ENCODE measurements around the gene BCL2L12.
A peak's percentile ranks its signal among the peaks of the same experiment; 100 is the strongest.

Gene BCL2L12

DNA sequence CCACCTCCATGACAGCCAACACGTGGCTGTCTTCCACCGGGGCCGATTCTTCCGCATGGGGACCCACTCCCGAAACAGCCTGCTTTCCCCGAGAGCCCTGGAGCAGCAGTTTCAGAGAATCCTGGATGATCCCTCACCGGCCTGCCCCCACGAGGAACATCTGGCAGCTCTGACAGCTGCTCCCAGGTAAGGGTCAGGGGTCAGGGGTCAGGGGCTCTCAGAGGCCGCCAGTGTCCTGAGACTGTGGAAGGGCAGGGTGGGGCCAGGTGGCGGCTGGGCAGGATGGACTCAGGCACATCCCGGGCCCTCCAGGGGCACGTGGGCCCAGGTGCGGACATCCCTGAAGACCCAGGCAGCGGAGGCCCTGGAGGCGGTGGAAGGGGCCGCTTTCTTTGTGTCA is 40.2 kb downstream of the BCL2L12 start:
- ChIA-PET POLR2A (no interaction called here), CTCF (interaction anchor here (0.6 to 1.6 kb wide), 2 partner anchors 12 to 41 kb away, joined by 3 to 4 read pairs; no protein-coding TSS in a partner anchor)
- Histone ChIP-seq H3K4me1 (ENCODE audit: control insufficient read depth, insufficient read depth, low read length) (no peaks in the 10 kb centered on the region), H3K4me3 (ENCODE audit: low read depth, low read length) (no peak overlapping the region), H3K9me3 (ENCODE audit: control insufficient read depth, insufficient read depth, low read depth, low read length) (no peaks in the 10 kb centered on the region), H3K27ac (ENCODE audit: extremely low read depth, low read depth, low read length) (no peak overlapping the region), H3K36me3 (ENCODE audit: control insufficient read depth in 2 of 2, insufficient read depth in 1 of 2, low read length in 2 of 2) (no peaks in the 10 kb centered on the region; a peak in 1 of 3 replicates)
- TF ChIP-seq ZNF629 (tag by site-specific recombination; IDR thresholded peaks at IDR 0.05) (no peak), ZNF664 (tag by site-specific recombination; IDR thresholded peaks at IDR 0.05) (no peak), ZFP41 (tag by site-specific recombination; IDR thresholded peaks at IDR 0.05; ENCODE audit: borderline replicate concordance) (no peak), ZNF423 (tag by site-specific recombination; IDR thresholded peaks at IDR 0.05) (no peak), ZNF501 (tag by site-specific recombination; IDR thresholded peaks at IDR 0.05) (no peak), ZNF837 (tag by site-specific recombination; IDR thresholded peaks at IDR 0.05) (no peak), ZBTB17 (tag by site-specific recombination; IDR thresholded peaks at IDR 0.05) (no peak), ZNF555 (tag by site-specific recombination; conservative IDR thresholded peaks at IDR 0.05) (no peak), ZNF112 (tag by site-specific recombination; IDR thresholded peaks at IDR 0.05) (no peak), ZNF561 (tag by site-specific recombination; IDR thresholded peaks at IDR 0.05; ENCODE audit: borderline replicate concordance) (no peak), ZNF624 (tag by site-specific recombination; IDR thresholded peaks at IDR 0.05) (no peak), ZNF223 (tag by site-specific recombination; IDR thresholded peaks at IDR 0.05) (no peak), ZNF626 (tag by site-specific recombination; IDR thresholded peaks at IDR 0.05) (no peak)
- TF ChIP-seq, protein P1, sequence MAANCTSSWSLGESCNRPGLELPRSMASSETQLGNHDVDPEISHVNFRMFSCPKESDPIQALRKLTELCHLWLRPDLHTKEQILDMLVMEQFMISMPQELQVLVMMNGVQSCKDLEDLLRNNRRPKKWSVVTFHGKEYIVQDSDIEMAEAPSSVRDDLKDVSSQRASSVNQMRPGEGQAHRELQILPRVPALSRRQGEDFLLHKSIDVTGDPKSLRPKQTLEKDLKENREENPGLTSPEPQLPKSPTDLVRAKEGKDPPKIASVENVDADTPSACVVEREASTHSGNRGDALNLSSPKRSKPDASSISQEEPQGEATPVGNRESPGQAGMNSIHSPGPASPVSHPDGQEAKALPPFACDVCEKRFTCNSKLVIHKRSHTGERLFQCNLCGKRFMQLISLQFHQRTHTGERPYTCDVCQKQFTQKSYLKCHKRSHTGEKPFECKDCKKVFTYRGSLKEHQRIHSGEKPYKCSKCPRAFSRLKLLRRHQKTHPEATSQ (tag by site-specific recombination; IDR thresholded peaks at IDR 0.05), result no peak
- TF ChIP-seq, protein P2, sequence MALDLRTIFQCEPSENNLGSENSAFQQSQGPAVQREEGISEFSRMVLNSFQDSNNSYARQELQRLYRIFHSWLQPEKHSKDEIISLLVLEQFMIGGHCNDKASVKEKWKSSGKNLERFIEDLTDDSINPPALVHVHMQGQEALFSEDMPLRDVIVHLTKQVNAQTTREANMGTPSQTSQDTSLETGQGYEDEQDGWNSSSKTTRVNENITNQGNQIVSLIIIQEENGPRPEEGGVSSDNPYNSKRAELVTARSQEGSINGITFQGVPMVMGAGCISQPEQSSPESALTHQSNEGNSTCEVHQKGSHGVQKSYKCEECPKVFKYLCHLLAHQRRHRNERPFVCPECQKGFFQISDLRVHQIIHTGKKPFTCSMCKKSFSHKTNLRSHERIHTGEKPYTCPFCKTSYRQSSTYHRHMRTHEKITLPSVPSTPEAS (tag by site-specific recombination; IDR thresholded peaks at IDR 0.05), result no peak
- TF ChIP-seq, protein P3, sequence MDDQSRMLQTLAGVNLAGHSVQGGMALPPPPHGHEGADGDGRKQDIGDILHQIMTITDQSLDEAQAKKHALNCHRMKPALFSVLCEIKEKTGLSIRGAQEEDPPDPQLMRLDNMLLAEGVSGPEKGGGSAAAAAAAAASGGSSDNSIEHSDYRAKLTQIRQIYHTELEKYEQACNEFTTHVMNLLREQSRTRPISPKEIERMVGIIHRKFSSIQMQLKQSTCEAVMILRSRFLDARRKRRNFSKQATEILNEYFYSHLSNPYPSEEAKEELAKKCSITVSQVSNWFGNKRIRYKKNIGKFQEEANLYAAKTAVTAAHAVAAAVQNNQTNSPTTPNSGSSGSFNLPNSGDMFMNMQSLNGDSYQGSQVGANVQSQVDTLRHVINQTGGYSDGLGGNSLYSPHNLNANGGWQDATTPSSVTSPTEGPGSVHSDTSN (CRISPR knock-in tag; IDR thresholded peaks at IDR 0.05), result no peak

DNA sequence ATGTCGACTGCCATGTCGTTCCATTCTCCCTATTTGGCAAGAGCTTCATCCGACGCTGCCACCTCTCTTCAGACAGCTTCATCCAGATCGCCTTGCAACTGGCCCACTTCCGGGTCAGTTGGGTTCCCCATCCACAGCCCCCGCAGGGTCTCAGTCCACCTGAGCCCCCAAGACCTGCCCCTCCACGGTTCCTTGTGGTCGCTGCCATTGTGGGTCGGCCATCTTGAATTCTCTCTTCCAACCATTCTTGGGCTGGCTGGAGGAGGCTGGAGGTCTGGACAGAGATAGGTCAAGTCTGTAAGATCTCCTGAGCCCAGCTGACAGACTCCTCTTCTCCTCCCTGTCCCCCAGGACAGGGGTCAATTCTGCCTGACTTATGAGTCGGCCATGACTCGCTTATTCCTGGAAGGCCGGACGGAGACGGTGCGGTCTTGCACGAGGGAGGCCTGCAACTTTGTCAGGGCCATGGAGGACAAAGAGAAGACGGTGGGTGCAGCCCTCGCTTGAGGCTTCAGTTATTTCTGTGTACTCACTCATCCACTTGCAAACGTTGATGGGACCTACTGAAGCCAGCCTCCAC is 44.7 kb downstream of the BCL2L12 start:
- POLR2A ChIA-PET, result no interaction called here
- H3K36me3 ChIP-seq (ENCODE audit: control insufficient read depth in 2 of 2, insufficient read depth in 1 of 2, low read length in 2 of 2), result no peaks in the 10 kb centered on the region
- TF ChIP-seq YY2 (tag by site-specific recombination; IDR thresholded peaks at IDR 0.05), result 0 out of 2 replicates have a peak, but pooled peaks have one; percentile 54
- TF ChIP-seq, protein P4, sequence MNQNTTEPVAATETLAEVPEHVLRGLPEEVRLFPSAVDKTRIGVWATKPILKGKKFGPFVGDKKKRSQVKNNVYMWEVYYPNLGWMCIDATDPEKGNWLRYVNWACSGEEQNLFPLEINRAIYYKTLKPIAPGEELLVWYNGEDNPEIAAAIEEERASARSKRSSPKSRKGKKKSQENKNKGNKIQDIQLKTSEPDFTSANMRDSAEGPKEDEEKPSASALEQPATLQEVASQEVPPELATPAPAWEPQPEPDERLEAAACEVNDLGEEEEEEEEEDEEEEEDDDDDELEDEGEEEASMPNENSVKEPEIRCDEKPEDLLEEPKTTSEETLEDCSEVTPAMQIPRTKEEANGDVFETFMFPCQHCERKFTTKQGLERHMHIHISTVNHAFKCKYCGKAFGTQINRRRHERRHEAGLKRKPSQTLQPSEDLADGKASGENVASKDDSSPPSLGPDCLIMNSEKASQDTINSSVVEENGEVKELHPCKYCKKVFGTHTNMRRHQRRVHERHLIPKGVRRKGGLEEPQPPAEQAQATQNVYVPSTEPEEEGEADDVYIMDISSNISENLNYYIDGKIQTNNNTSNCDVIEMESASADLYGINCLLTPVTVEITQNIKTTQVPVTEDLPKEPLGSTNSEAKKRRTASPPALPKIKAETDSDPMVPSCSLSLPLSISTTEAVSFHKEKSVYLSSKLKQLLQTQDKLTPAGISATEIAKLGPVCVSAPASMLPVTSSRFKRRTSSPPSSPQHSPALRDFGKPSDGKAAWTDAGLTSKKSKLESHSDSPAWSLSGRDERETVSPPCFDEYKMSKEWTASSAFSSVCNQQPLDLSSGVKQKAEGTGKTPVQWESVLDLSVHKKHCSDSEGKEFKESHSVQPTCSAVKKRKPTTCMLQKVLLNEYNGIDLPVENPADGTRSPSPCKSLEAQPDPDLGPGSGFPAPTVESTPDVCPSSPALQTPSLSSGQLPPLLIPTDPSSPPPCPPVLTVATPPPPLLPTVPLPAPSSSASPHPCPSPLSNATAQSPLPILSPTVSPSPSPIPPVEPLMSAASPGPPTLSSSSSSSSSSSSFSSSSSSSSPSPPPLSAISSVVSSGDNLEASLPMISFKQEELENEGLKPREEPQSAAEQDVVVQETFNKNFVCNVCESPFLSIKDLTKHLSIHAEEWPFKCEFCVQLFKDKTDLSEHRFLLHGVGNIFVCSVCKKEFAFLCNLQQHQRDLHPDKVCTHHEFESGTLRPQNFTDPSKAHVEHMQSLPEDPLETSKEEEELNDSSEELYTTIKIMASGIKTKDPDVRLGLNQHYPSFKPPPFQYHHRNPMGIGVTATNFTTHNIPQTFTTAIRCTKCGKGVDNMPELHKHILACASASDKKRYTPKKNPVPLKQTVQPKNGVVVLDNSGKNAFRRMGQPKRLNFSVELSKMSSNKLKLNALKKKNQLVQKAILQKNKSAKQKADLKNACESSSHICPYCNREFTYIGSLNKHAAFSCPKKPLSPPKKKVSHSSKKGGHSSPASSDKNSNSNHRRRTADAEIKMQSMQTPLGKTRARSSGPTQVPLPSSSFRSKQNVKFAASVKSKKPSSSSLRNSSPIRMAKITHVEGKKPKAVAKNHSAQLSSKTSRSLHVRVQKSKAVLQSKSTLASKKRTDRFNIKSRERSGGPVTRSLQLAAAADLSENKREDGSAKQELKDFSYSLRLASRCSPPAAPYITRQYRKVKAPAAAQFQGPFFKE (tag by site-specific recombination; IDR thresholded peaks at IDR 0.05; ENCODE audit: borderline replicate concordance), result no peak
- H3K4me1 ChIP-seq (ENCODE audit: control insufficient read depth, insufficient read depth, low read length), result no peaks in the 10 kb centered on the region
- H3K4me3 ChIP-seq (ENCODE audit: low read depth, low read length), result no peak overlapping the region
- CTCF ChIA-PET, result no interaction called here
- H3K9me3 ChIP-seq (ENCODE audit: control insufficient read depth, insufficient read depth, low read depth, low read length), result no peaks in the 10 kb centered on the region
- H3K27ac ChIP-seq (ENCODE audit: extremely low read depth, low read depth, low read length), result no peak overlapping the region
